ENCODE results near the gene FOXE3. TPM values are rescaled to one million over a fixed set of nuclear protein-coding genes. Genes with fewer than 3 reads are reported as not detected.

The FOXE3 gene
- total and polyA plus RNA-seq, 9 of the 15 experiments (the other 6 are each of a cell fraction or from before 2014, with no cell fraction given) = not detected

- POLR2A ChIA-PET = interaction anchor here (1.1 to 1.4 kb wide), 2 partner anchors 9 to 17 kb away, joined by 3 to 4 read pairs; no protein-coding TSS in a partner anchor
- Histone ChIP-seq H3K4me2 (ENCODE audit: insufficient read depth, low read length) (no peak overlapping the region), H3K79me2 (ENCODE audit: control insufficient read depth, insufficient read depth, low read length) (no peaks in the 10 kb centered on the region), H3K9me3 (replicated peaks; ENCODE audit: control insufficient read depth, insufficient read depth, low read depth, low read length) (no peaks in the 10 kb centered on the region), H3K27ac (ENCODE audit: extremely low read depth, low read depth, low read length) (no peak overlapping the region), H3K9me1 (ENCODE audit: control insufficient read depth, insufficient read depth, low read length) (no peaks in the 10 kb centered on the region), H3K4me3 (no peak overlapping the region), H2AFZ (ENCODE audit: low read depth, low read length) (no peak overlapping the region), H3K27me3 (ENCODE audit: control insufficient read depth in 2 of 2, insufficient read depth in 2 of 2, low read length in 2 of 2) (peaks cover 18 to 31% of the 10 kb centered on the region in 2 experiments), H3K4me1 (replicated peaks in 1 of 2; ENCODE audit: control insufficient read depth in 2 of 2, insufficient read depth in 2 of 2, low read length in 2 of 2) (no peaks in the 10 kb centered on the region; a peak in 1 of 5 replicates), H4K20me1 (replicated peaks; ENCODE audit: control insufficient read depth, insufficient read depth, low read length) (0 out of 2 replicates have a peak, but pooled peaks cover 3% of the 10 kb centered on the region), H3K9ac (ENCODE audit: insufficient read depth in 1 of 2, low read depth in 2 of 2, low read length in 2 of 2) (no peak overlapping the region), H3K36me3 (ENCODE audit: control insufficient read depth, insufficient read depth, low read length) (no peaks in the 10 kb centered on the region)
- WGBS (ENCODE audit: insufficient coverage, low coverage, missing lambda C conversion rate) = 11% methylated on average over 6 of the region's 6 CpGs
- CTCF ChIA-PET (ENCODE audit: low intra/inter-chr PET ratio) = interaction anchor here (1.6 to 3.8 kb wide), 3 partner anchors 36 to 245 kb away, joined by 6 to 23 read pairs (median 17); no protein-coding TSS in a partner anchor
- FAIRE-seq (peak; percentile 79), ATAC-seq (peak; percentile 66), DNase-seq (ENCODE audit: extremely low read depth in 1 of 4, low spot score in 3 of 4) (peak; percentile 55 to 77 (median 70))
- intact Hi-C loops (cut with micrococcal nuclease) = loop anchor here (1.0 kb wide), 2 partner anchors 36 to 245 kb away; no protein-coding TSS in a partner anchor
- in situ Hi-C loops (cut with MboI) = loop anchor here (10.0 kb wide), 1 partner anchor 250 kb away; no protein-coding TSS in a partner anchor
- BruUV-seq (replicated peaks) = no TSS peak
- 0 out of 2 replicates have a peak, but pooled peaks have one; percentile 48 for TF ChIP-seq HBP1 (CRISPR knock-in tag; IDR thresholded peaks at IDR 0.05)
- TF ChIP-seq ZNF75A (CRISPR knock-in tag; IDR thresholded peaks at IDR 0.05) = no peak
- no peak for TF ChIP-seq SMAD2 (IDR thresholded peaks at IDR 0.05; ENCODE audit: low read depth, low read length)
- no peak for TF ChIP-seq MAZ (CRISPR knock-in tag; conservative IDR thresholded peaks at IDR 0.05 in 1 of 2, IDR thresholded peaks at IDR 0.05 in 1 of 2)
- no peak for TF ChIP-seq SRF (CRISPR knock-in tag; IDR thresholded peaks at IDR 0.05)
- no peak for TF ChIP-seq KDM4B (IDR thresholded peaks at IDR 0.05; ENCODE audit: borderline replicate concordance in 2 of 2, low read depth in 1 of 2)
- TF ChIP-seq TAF7 (tag; IDR thresholded peaks at IDR 0.05) = no peak
- no peak for TF ChIP-seq ZNF3 (CRISPR knock-in tag; IDR thresholded peaks at IDR 0.05)
- TF ChIP-seq CCNT2 (IDR thresholded peaks at IDR 0.05; ENCODE audit: borderline replicate concordance, extremely low read depth, insufficient read length, low read depth, low read length) = no peak
- no peak for TF ChIP-seq ZNF224 (CRISPR knock-in tag; IDR thresholded peaks at IDR 0.05)
- TF ChIP-seq MTF1 (CRISPR knock-in tag; IDR thresholded peaks at IDR 0.05; ENCODE audit: borderline replicate concordance) = no peak
- no peak for TF ChIP-seq ZBTB5 (IDR thresholded peaks at IDR 0.05)
- TF ChIP-seq RFX1 (IDR thresholded peaks at IDR 0.05) = no peak
- 0 out of 2 replicates have a peak, but pooled peaks have one; percentile 31 for TF ChIP-seq THRB (CRISPR knock-in tag; conservative IDR thresholded peaks at IDR 0.05)
- no peak for TF ChIP-seq SAP30 (IDR thresholded peaks at IDR 0.05; ENCODE audit: borderline replicate concordance, insufficient read depth, low read depth, low read length, poor library complexity, severe bottlenecking)
- TF ChIP-seq NFE2L1 (tag; IDR thresholded peaks at IDR 0.05; ENCODE audit: borderline replicate concordance, low read depth) = no peak
Measured at GRCh38 chr1:47424336-47424982, 8.4 kb downstream of the FOXE3 start.

Data from K562 (cell line).